Measurements from ENCODE around the gene ANXA6. TPM values are rescaled to one million over a fixed set of nuclear protein-coding genes. Genes with fewer than 3 reads are reported as not detected.

ANXA6 gene
- total and polyA plus RNA-seq, 2 experiments from 2014 or later, result 122 to 152 TPM

DNA sequence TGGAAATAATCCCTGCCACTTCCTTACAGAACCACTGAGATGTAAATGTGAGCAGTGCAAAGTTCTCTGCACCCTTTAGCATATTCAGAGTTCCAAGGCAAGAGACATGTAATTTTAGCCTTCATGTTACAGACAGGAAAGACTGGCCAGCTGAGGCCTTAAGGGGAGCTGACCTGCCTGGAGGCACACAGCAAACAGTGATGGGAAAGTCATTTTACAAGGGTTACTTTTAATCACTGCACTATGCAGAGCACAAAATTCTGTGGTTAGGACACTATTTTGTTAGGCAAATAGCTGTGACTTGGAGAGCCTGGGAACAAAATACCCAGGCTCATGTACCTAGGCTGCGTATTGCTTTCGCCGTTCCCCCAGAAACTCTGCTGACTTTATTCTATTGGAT lies 46.6 kb downstream of the ANXA6 start:
- H3K4me1 ChIP-seq (ENCODE audit: insufficient read depth), result no peaks in the 10 kb centered on the region
- no peaks in the 10 kb centered on the region for H3K36me3 ChIP-seq (replicated peaks; ENCODE audit: insufficient read depth, low read depth)
- H2AFZ ChIP-seq, result no peak overlapping the region
- H3K27ac ChIP-seq, result no peak overlapping the region
- H3K9me2 ChIP-seq (replicated peaks; ENCODE audit: insufficient read depth), result no peaks in the 10 kb centered on the region
- H4K20me1 ChIP-seq (ENCODE audit: insufficient read depth, poor library complexity, severe bottlenecking), result no peaks in the 10 kb centered on the region
- H3K4me3 ChIP-seq, result no peak overlapping the region
- TF ChIP-seq EZH2phosphoT487 (IDR thresholded peaks at IDR 0.05; ENCODE audit: low read depth, severe bottlenecking, unreplicated experiment) (no peak), EZH2 (IDR thresholded peaks at IDR 0.05; ENCODE audit: borderline replicate concordance) (no peak)
- TF ChIP-seq, protein P1, sequence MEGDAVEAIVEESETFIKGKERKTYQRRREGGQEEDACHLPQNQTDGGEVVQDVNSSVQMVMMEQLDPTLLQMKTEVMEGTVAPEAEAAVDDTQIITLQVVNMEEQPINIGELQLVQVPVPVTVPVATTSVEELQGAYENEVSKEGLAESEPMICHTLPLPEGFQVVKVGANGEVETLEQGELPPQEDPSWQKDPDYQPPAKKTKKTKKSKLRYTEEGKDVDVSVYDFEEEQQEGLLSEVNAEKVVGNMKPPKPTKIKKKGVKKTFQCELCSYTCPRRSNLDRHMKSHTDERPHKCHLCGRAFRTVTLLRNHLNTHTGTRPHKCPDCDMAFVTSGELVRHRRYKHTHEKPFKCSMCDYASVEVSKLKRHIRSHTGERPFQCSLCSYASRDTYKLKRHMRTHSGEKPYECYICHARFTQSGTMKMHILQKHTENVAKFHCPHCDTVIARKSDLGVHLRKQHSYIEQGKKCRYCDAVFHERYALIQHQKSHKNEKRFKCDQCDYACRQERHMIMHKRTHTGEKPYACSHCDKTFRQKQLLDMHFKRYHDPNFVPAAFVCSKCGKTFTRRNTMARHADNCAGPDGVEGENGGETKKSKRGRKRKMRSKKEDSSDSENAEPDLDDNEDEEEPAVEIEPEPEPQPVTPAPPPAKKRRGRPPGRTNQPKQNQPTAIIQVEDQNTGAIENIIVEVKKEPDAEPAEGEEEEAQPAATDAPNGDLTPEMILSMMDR (IDR thresholded peaks at IDR 0.05; ENCODE audit: poor library complexity), result no peak
- H3K4me2 ChIP-seq, result no peak overlapping the region
- no peaks in the 10 kb centered on the region for H3K9me3 ChIP-seq (ENCODE audit: low read depth)
- H3K79me2 ChIP-seq, result no peaks in the 10 kb centered on the region
- no peaks in the 10 kb centered on the region for H3K27me3 ChIP-seq
- DNase-seq (ENCODE audit: low spot score), result no peak
- 95% methylated on average over 3 of the region's 3 CpGs for WGBS (ENCODE audit: low lambda C conversion rate, missing lambda C conversion rate)

DNA sequence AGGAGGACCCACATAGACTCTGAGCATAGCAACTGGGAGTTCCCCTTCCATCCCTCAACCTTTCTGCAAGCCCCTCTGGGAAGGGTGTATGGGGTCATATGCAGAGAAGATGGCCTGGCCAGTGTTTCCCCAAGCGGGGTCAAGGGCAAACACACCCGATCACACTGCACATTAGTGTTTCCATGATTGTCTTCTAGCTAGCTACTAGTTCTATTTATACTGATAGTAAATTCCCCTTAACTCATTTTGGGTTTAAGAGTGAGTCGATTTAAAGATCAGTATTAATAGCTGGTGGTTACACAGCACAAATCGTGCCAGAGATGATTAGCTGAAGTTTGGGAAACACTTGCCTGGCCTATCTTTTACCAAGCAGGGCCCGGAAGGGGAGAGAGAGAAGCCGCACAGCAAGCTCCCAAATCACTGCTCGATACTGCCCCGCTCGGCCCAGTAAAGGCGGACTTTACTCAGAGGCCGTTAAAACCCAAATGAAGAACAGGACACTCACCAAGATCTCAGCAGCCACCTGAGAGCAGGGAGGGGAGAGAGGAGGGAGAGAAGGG lies 47.4 kb downstream of the ANXA6 start:
- Histone ChIP-seq H3K9me3 (ENCODE audit: low read depth) (no peaks in the 10 kb centered on the region), H4K20me1 (ENCODE audit: insufficient read depth, poor library complexity, severe bottlenecking) (no peaks in the 10 kb centered on the region), H3K9me2 (replicated peaks; ENCODE audit: insufficient read depth) (no peaks in the 10 kb centered on the region), H3K27ac (no peak overlapping the region), H3K36me3 (replicated peaks; ENCODE audit: insufficient read depth, low read depth) (no peaks in the 10 kb centered on the region), H3K27me3 (no peaks in the 10 kb centered on the region), H3K79me2 (no peaks in the 10 kb centered on the region), H2AFZ (no peak overlapping the region), H3K4me2 (no peak overlapping the region), H3K4me1 (ENCODE audit: insufficient read depth) (no peaks in the 10 kb centered on the region), H3K4me3 (no peak overlapping the region)
- TF ChIP-seq, protein P1 (IDR thresholded peaks at IDR 0.05; ENCODE audit: poor library complexity), result no peak
- no peak for TF ChIP-seq EZH2 (IDR thresholded peaks at IDR 0.05; ENCODE audit: borderline replicate concordance)
- TF ChIP-seq EZH2phosphoT487 (IDR thresholded peaks at IDR 0.05; ENCODE audit: low read depth, severe bottlenecking, unreplicated experiment), result no peak
- no peak for DNase-seq (ENCODE audit: low spot score)
- WGBS (ENCODE audit: low lambda C conversion rate, missing lambda C conversion rate), result 89% methylated on average over 11 of the region's 11 CpGs

DNA sequence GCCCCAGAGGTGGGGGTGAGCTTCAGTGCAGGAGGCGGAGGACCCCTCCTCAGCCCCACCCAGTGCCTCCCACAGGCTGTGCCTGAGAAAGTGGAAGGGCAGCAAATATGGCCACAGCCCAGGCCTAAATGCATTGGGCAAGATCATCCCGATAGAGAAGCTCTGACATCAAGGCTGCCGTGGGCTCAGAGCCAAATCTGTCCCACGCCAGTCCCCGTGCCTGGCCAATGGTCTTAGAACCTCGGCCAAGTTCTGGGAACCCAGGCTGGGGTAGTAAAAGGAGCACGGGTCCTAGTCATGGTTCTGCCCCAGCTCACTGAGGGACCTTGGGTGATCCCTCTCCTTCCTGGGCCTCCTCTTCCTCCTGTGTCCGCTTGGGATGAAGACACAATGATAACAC lies 49.0 kb downstream of the ANXA6 start:
- TF ChIP-seq, protein P1 (IDR thresholded peaks at IDR 0.05; ENCODE audit: poor library complexity), result no peak
- no peak for TF ChIP-seq EZH2 (IDR thresholded peaks at IDR 0.05; ENCODE audit: borderline replicate concordance)
- TF ChIP-seq EZH2phosphoT487 (IDR thresholded peaks at IDR 0.05; ENCODE audit: low read depth, severe bottlenecking, unreplicated experiment), result no peak
- Histone ChIP-seq H3K79me2 (no peaks in the 10 kb centered on the region), H3K27me3 (no peaks in the 10 kb centered on the region), H3K4me3 (no peak overlapping the region), H3K36me3 (replicated peaks; ENCODE audit: insufficient read depth, low read depth) (no peaks in the 10 kb centered on the region), H3K27ac (no peak overlapping the region), H3K9me3 (ENCODE audit: low read depth) (no peaks in the 10 kb centered on the region), H2AFZ (no peak overlapping the region), H3K9me2 (replicated peaks; ENCODE audit: insufficient read depth) (no peaks in the 10 kb centered on the region), H3K4me1 (ENCODE audit: insufficient read depth) (peaks cover 3% of the 10 kb centered on the region), H3K4me2 (no peak overlapping the region), H4K20me1 (ENCODE audit: insufficient read depth, poor library complexity, severe bottlenecking) (no peaks in the 10 kb centered on the region)
- DNase-seq (ENCODE audit: low spot score), result no peak
- WGBS (ENCODE audit: low lambda C conversion rate, missing lambda C conversion rate), result 90% methylated on average over 8 of the region's 8 CpGs
